GM18526 (cell line): Measurements from ENCODE around the gene PSMG4.

Experiments used
- POLR2A ChIP-seq: IDR thresholded peaks from 3 replicates; pipeline ENCODE4 v1.6.1; 2011; ENCODE audit not compliant: insufficient read length; ENCODE audit errors: extremely low read depth

Gene PSMG4

GRCh38 chr6:3278691-3279090 lies 19.9 kb downstream of the PSMG4 start:
- no peak for TF ChIP-seq POLR2A

DNA sequence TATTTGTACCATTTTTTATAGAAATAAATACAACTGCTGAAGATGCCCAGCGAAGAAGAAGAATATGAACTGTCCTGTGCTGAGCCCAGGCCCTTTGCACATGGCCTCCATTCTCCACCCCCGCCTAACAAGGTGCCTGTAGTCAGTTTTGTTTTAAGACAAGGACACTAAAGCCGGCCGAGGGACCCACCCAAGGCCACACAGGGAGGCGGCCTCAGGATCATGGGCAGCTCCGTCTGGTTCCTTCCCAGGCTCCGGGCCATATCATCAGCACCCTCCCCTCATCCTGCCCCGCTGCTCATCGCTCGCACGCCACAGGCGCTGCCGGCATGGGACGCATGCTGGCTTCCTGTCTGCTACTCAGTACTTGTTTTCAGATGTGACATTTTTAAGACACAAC lies 21.3 kb downstream of the PSMG4 start:
- TF ChIP-seq POLR2A, result no peak

GRCh38 chr6:3280866-3281465 lies 22.2 kb downstream of the PSMG4 start:
- TF ChIP-seq POLR2A, result no peak

DNA sequence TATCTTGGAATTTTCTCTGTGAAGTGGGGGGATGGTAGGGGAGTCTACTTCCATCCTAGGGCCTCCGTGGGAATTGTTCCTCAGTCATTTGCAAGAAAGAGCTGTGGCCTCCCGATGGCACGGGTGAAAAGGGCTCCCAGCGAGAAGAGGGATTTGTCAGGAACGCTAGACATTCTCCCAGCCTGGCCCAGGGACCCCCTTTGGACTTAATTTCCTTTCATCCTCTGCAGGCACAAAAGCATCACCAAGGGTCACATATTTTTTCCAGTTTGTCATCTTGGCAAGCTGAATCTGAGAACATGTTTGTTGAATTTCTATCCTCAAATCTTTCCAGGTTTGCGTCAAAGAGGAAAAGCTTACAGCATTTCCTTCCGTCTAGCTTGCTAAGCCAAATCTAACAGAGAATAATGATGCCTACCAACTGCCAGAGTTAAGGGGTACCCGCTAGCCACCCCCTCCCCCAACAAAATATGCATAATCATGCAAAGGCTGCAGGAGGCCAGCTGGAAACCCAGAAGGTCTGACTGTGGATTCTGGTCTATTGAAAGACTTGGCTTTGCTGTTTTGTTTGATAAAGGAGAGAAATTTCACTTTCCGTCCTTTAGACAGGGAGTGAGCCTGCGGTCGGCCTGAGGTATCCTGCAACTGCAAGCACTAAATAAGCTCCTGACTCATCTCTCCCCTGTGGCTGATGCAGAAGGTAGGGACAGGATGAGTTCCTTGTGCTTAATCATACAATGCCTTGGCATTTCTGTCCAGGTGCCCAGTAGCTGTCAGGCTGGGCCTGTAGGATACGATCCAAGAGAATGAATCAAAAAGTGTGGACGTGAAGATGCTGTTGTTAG lies 23.1 kb downstream of the PSMG4 start:
- no peak for TF ChIP-seq POLR2A

- TF ChIP-seq POLR2A, result no peak
Observed at GRCh38 chr6:3282476-3283236, 23.9 kb downstream of the PSMG4 start.

DNA sequence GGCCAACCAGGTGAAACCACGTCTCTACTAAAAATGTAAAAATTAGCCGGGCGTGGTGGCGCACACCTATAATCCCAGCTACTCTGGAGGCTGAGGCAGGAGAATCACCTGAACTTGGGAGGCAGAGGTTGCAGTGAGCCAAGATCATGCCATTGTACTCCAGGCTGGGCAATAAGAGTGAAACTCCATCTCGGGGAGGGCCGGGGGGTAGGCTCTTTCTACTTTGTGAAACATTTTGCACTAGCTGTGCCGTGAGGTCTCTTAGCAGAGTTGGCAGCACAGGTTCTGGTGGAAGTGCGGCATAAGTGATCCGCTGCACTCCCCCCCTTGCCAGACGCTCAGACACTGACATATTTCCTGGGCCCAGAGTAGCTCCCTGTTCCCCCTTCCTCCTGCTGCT lies 24.5 kb downstream of the PSMG4 start:
- TF ChIP-seq POLR2A, result no peak

GRCh38 chr6:3283641-3284435 lies 25.1 kb downstream of the PSMG4 start:
- no peak for TF ChIP-seq POLR2A

- TF ChIP-seq POLR2A, result no peak
Observed at GRCh38 chr6:3284436-3284876, 25.7 kb downstream of the PSMG4 start.

DNA sequence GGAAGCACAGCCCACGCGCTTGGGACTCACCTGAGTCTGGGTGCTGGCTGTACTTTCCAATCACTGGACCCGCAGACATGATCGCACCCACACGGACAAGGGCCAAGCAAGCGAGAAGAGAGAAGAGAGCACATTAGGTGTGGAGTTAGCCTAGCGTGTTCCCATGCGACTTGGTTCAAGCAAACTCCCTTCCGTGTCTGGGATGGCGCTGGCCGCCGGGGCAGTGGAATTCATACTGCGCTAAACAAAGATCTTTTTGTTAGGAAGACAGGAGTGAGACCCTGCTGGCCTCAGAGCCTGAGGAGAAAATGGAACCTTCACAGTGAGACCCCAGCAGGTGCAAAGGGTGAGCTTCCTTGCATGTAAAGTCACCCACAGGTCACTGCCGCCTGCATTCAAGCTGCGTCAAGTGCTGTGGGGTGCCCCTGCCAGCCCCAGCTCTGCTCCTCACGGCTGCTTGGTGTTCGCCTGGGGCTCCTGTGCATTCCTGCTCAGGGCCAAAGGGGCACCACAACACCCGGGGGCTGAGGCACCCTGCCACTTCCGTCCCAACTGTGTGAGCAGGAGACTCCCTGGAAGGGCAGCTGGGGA lies 26.4 kb downstream of the PSMG4 start:
- no peak for TF ChIP-seq POLR2A

DNA sequence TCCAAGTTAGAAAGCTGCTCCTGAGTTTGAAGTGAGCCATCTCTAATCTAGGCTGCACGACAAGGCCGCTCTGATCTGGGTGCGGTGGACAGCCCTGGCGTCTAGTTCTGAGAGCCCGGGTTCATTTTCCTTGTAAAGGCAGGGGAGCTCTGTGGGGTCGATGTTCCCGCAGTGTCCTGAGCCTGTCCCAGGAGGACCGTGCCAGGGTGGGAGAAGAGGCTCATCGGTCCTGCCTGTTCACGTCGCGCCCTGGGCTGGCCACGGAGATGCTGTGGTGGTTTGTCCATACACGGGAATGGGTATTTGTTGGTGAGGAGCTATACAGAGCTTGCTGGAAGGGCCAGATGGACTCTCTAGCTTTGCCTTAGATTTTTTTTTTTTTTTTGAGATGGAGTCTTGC lies 27.0 kb downstream of the PSMG4 start:
- TF ChIP-seq POLR2A, result no peak

- TF ChIP-seq POLR2A, result no peak
Observed at GRCh38 chr6:3286641-3287171, 28.0 kb downstream of the PSMG4 start.

- TF ChIP-seq POLR2A, result no peak
Observed at GRCh38 chr6:3287308-3287707, 28.6 kb downstream of the PSMG4 start.

DNA sequence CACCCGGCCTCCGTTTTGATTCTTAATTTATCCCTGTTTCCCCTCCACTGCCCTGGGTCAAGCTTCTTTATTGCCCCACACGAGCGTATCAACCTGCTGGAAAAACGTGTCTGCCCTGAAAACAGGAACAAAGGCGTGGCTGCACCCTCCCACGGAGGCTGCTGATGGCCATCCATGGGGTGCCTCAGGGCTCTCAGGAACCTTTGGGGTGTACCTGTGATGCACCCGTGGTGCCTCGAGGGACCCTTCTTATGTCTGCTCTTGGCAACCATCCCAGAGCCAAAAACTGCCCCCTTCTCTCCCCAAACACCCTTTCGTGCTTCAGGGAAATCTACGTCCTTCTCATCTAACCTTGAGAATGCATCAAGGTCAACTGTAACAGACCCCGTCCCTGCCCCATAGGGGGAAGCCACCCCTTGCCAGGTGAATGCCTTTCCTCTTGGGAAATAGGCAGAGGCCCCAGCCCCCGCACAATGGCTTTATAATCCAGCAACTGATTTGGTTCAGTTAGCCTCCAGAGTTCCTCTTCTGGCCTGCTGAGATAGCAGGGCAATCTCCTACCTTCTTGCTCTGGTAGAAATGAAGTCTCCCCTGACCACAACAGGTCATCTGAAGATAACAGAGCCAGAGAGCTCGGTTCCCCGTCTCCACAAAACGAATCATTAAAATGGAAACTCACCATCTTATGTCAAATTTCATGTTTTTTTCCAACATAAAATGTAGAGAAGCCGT lies 29.4 kb downstream of the PSMG4 start:
- no peak for TF ChIP-seq POLR2A
